GM10266 (cell line): ENCODE data around the gene SCN1B.
"Not testable (repeated sequence)": the region's sequence is repeated elsewhere in the genome, so short reads cannot be mapped to it uniquely, and the experiment has no call there.

Experiments used
- DNase-seq: peaks from one replicate; pipeline ENCODE4 v3.0.0; 2012; ENCODE audit errors: extremely low spot score
- TF ChIP-seq, protein P1 (sequence below): IDR thresholded peaks from 2 replicates; pipeline ENCODE4 v1.5.1; 2012; ENCODE audit warnings: mild to moderate bottlenecking, low read depth; ENCODE audit not compliant: control insufficient read depth, insufficient read depth; ENCODE audit errors: missing control alignments

Gene SCN1B

DNA sequence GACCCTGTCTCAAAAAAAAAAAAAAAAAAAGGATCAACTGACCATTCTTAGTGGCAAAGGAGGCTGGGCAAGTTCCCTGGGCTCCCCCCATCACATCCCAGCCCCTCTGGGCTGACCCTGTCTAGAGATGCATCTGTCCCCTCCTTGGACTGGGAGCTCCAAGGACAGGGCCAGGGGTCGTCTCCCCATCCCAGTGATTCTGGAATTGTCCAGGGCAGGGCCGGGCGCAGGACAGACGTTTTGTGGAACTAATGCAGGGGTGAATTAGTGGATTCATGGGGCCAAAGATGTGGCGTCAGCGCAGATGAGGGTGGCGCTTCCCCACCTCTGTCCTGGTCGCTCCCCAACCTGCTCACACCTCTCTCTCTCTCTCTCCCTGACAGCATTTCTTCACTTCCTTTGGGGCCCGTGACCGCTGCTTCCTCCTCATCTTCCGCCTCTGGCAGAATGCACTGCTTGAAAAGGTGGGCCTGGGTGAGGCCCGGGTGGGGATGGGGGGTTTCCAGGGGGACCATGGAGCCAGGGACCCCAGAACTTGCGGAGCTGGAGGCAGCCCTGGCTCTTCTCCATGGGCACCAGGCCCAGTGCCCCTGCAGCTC lies 19.1 kb upstream of the SCN1B start:
- no peak for DNase-seq
- TF ChIP-seq, protein P1, sequence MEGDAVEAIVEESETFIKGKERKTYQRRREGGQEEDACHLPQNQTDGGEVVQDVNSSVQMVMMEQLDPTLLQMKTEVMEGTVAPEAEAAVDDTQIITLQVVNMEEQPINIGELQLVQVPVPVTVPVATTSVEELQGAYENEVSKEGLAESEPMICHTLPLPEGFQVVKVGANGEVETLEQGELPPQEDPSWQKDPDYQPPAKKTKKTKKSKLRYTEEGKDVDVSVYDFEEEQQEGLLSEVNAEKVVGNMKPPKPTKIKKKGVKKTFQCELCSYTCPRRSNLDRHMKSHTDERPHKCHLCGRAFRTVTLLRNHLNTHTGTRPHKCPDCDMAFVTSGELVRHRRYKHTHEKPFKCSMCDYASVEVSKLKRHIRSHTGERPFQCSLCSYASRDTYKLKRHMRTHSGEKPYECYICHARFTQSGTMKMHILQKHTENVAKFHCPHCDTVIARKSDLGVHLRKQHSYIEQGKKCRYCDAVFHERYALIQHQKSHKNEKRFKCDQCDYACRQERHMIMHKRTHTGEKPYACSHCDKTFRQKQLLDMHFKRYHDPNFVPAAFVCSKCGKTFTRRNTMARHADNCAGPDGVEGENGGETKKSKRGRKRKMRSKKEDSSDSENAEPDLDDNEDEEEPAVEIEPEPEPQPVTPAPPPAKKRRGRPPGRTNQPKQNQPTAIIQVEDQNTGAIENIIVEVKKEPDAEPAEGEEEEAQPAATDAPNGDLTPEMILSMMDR = no peak

DNA sequence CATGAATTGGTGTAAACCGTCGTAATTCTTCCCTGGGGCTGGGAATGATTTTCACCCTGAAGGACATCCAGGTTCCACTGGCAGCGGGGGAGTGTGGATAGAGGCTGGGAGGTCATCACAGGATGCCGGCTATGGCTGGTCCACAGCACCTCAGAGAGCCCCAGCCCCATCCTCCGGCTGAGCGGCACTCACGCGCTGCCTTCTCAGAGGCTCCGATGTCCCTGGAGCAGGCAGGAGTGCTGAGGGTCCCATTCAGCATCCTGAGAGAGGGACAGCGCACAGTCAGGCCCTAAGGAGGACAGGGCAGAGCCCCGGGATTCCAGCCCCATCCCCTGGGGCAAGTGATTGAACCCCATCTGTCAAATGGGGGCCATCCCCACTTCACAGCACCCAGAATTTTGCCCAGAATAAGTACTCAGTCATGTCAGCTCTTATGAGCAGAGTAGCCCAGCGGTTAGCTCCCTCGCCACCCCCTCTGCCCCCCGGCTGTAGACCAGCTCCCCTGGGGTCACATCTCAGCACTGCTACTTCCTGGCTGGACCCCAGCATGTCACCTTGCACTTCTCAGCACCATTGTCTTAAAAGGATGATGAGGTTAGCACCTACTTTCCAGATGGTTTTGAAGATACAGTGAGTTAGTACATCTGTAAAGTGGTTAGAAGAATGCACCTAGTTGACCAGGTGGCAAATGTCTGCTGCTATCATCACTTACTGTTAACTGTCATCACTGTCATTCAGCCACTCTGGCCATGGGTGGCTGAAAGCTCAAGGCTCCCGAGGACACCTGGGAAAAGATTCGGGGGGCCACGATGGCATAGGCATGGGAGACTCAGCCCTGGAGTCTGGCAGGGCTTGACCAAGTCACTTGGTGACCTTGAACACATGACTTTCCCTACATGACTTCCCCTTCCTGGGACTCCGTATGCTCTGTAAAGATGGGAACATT lies 18.3 kb upstream of the SCN1B start:
- TF ChIP-seq, protein P1 = no peak

DNA sequence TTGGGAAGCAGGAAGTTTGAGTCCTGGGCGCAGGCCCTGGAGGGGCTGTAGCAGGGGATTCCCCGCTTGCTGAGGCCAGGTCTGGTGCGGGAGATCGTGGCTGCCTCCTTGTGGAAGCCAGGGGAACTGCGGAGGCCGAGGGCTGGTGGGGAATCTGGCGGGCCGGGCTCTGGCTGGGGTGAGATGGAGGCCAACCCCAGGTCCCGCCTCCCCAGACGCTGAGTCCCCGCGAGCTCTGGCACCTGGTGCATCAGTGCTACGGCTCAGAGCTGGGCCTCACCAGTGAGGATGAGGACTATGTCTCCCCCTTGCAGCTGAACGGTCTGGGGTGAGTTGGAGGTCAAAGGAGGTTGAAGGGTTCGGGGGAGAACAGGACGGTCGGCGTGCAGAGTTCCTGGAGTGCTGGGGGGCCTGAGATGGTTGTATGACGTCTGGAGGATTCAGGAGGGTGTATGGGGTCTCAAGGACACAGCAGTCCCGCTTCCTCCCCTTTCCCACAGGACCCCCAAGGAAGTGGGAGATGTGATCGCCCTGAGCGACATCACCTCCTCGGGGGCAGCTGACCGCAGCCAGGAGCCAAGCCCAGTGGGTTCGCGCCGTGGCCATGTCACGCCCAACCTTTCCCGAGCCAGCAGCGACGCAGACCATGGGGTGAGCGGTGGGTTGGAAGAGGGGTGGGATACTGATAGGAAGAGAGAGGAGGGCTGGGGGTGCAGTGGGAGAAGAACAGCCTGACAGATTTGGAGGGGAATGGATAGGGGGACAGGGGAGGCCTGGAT lies 17.0 kb upstream of the SCN1B start:
- TF ChIP-seq, protein P1 = peak; percentile 97
- peak; percentile 89 for DNase-seq

More for the DNA sequence above, 18.3 kb upstream of the SCN1B start:
- no peak for DNase-seq

DNA sequence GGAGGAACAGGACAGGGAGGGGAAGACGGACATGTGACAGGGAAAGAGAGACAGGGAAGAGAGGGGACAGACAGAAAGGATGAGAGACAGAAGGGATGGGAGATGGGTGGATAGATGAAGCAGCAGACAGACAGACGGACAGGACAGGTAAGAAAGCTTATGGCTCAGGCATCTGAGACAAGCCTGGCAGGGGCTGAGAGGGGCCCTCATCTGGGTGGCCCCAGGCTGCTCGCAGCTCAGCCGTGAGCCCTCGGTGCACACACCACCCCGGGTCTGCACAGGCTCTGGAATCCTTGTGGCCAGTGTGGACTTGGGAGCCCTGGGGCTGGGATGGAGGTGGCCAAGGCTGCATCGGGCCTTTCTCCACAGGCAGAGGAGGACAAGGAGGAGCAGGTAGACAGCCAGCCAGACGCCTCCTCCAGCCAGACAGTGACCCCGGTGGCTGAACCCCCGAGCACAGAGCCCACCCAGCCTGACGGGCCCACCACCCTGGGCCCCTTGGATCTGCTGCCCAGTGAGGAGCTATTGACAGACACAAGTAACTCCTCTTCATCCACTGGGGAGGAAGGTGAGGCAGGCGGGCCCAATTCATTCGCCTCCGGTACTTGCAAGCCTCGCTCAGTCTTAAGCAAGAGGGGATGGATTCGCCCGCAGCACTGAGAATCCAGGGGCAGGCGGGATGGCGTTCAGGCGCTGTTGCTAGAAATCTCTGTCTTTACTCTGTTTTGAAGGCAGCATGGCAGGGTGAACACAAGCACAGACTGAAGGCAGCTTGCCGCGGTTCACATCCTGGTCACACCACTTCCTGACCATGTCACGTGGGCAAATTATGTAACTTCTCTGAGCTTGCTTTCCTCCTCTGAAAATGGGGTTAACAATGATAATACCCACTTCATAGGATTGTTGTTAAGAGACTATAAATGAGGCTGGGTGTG lies 16.2 kb upstream of the SCN1B start:
- no peak for DNase-seq
- TF ChIP-seq, protein P1 = no peak

DNA sequence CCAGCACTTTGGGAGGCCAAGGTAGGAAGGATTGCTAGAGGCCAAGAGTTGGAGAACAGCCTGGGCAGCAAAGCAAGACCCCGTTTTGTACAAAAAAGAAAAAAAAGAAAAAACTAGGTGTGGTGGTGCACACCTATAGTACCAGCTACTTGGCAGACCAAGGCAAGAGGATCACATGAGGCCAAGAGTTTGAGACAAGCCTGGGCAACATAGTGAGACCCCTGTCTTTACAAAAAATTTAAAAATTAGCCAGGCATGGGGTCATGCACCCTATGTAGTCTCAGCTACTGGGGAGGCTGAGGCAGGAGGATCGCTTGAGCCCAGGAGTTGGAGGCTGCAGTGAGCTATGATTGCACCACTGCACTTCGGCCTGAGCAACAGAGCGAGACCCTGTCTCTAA lies 15.5 kb upstream of the SCN1B start:
- not testable (repeated sequence) for DNase-seq

DNA sequence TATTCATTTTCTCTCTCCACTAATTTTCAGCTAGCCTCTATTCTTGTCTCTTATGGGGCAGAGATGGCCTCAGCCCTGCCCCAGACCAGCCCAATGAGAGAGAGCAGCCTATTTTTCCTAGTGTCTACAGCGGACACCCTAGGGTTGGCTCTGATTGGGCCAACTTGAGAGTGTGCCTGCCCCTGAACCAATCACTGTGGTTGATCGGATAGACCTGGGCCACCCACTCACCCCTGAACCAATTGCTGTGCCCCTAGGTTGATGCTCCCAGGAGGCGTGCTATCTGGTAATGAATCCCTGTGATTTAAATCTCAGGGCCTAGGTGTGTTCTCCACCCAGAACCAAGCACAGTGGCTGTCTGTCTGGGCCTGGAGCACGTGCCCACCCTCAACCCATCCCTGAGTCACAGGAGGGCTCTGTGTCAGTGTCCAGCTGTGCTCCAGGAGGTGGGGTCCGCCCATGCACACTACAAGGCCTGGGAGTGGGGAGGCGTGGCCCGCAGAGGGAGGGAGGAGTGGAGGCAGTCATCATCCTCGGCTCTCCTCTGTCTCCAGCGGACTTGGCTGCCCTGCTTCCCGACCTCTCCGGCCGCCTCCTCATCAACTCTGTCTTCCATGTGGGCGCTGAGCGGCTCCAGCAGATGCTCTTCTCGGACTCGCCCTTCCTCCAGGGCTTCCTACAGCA lies 14.9 kb upstream of the SCN1B start:
- TF ChIP-seq, protein P1 = no peak
- no peak for DNase-seq
